IMR-90 (cell line): ENCODE data around the gene RPS25. TPM values are rescaled to one million over a fixed set of nuclear protein-coding genes. Genes with fewer than 3 reads are reported as not detected.

Source experiments
- ATAC-seq: fragments of 200-7000 bp; cut with Tn5 transposase; 2 replicates; pipeline ENCODE4 v1.9.1; 2020; ENCODE audit warnings: low read depth, mild to moderate bottlenecking, moderate library complexity
- BruUV-seq: library from RNA; stranded (reverse); fragments of 400-500 nt; replicated peaks from 2 replicates; lab custom pipeline; 2021; lab: Mats Ljungman, UMichigan
- CTCF ChIA-PET: fragments of 300-600 bp; formaldehyde crosslinking; extraction: SDS; loops from one replicate; lab custom pipeline; 2021; ENCODE audit warnings: antibody characterized with exemption; lab: Yijun Ruan, JAX
- POLR2A ChIA-PET: fragments of 300-600 bp; sonication (Branson Sonifier 250); formaldehyde crosslinking; loops from one replicate; lab custom pipeline; 2022; ENCODE audit warnings: antibody characterized with exemption; ENCODE audit not compliant: unreplicated experiment; lab: Charles Lee
- DNase-seq: peaks from one replicate; pipeline ENCODE4 v3.0.0; 2013
- H2AFZ ChIP-seq: replicated peaks from 2 replicates; pipeline ENCODE3; 2013; ENCODE audit warnings: low read length, mild to moderate bottlenecking; ENCODE audit not compliant: poor library complexity
- H2AK5ac ChIP-seq: 2 replicates; pipeline ENCODE4 v1.6.1; 2013; ENCODE audit warnings: low read depth, low read length, inconsistent platforms
- H2AK9ac ChIP-seq: replicated peaks from 2 replicates; pipeline ENCODE3; 2013; ENCODE audit warnings: mild to moderate bottlenecking, low read depth, low read length, moderate library complexity; ENCODE audit not compliant: poor library complexity
- H2BK120ac ChIP-seq: 2 replicates; pipeline ENCODE4 v1.6.1; 2013; ENCODE audit warnings: low read depth, low read length, inconsistent platforms
- H2BK15ac ChIP-seq: 3 replicates; pipeline ENCODE4 v1.6.1; 2013; ENCODE audit warnings: low read depth, low read length, inconsistent platforms
- H2BK20ac ChIP-seq: 2 replicates; pipeline ENCODE4 v1.6.1; 2013; ENCODE audit warnings: low read depth, mild to moderate bottlenecking, inconsistent platforms, low read length, moderate library complexity
- H2BK5ac ChIP-seq: 2 replicates; pipeline ENCODE4 v1.6.1; 2013; ENCODE audit warnings: mild to moderate bottlenecking, low read depth, low read length, inconsistent platforms; ENCODE audit not compliant: poor library complexity, severe bottlenecking
- H3K14ac ChIP-seq: replicated peaks from 2 replicates; pipeline ENCODE4 v1.6.1; 2013; ENCODE audit warnings: low read depth, low read length, inconsistent platforms
- H3K18ac ChIP-seq: 2 replicates; pipeline ENCODE4 v1.6.1; 2013; ENCODE audit warnings: low read depth, low read length, control low read depth
- H3K23ac ChIP-seq: 2 replicates; pipeline ENCODE4 v1.6.1; 2013; ENCODE audit warnings: low read depth, low read length, inconsistent platforms
- H3K27ac ChIP-seq: 2 replicates; pipeline ENCODE4 v1.5.1; 2013; ENCODE audit warnings: mild to moderate bottlenecking, control low read depth, low read length; ENCODE audit not compliant: insufficient read depth
- H3K27me3 ChIP-seq: 2 replicates; pipeline ENCODE4 v1.6.1; 2013; ENCODE audit warnings: low read length; ENCODE audit not compliant: control insufficient read depth, insufficient read depth
- H3K36me3 ChIP-seq: 2 replicates; pipeline ENCODE4 v1.6.1; 2013; ENCODE audit warnings: low read length, mixed read lengths; ENCODE audit not compliant: control insufficient read depth, insufficient read depth
- H3K4ac ChIP-seq: 2 replicates; pipeline ENCODE4 v1.6.1; 2013; ENCODE audit warnings: low read depth, low read length, inconsistent platforms
- H3K4me1 ChIP-seq: 2 replicates; pipeline ENCODE4 v1.6.1; 2013; ENCODE audit warnings: low read length, mixed read lengths; ENCODE audit not compliant: control insufficient read depth, insufficient read depth
- H3K4me2 ChIP-seq: 2 replicates; pipeline ENCODE4 v1.6.1; 2013; ENCODE audit warnings: low read depth, mild to moderate bottlenecking, control low read depth, low read length, moderate library complexity
- H3K4me3 ChIP-seq: 2 replicates; pipeline ENCODE4 v1.5.1; 2013; ENCODE audit warnings: low read depth, mild to moderate bottlenecking, control low read depth, low read length, moderate library complexity; ENCODE audit not compliant: insufficient read depth
- H3K56ac ChIP-seq: 2 replicates; pipeline ENCODE4 v1.6.1; 2013; ENCODE audit warnings: low read length, inconsistent platforms; ENCODE audit not compliant: insufficient read depth; ENCODE audit errors: extremely low read depth
- H3K79me1 ChIP-seq, 2 experiments: 2 replicates each; pipeline ENCODE4 v1.6.1; 2013; ENCODE audit warnings: low read length in 2 of 2, inconsistent platforms in 1 of 2, low read depth in 1 of 2
- H3K9ac ChIP-seq: 2 replicates; pipeline ENCODE4 v1.6.1; 2013; ENCODE audit warnings: low read depth, low read length, control low read depth
- H3K9me1 ChIP-seq: 2 replicates; pipeline ENCODE4 v1.6.1; 2013; ENCODE audit warnings: low read length, inconsistent platforms; ENCODE audit not compliant: insufficient read depth
- H3K9me3 ChIP-seq: 2 replicates; pipeline ENCODE4 v1.6.1; 2013; ENCODE audit warnings: low read length; ENCODE audit not compliant: control insufficient read depth, insufficient read depth
- H4K20me1 ChIP-seq: 2 replicates; pipeline ENCODE4 v1.6.1; 2013; ENCODE audit warnings: low read length, inconsistent platforms; ENCODE audit not compliant: insufficient read depth
- H4K5ac ChIP-seq: 2 replicates; pipeline ENCODE4 v1.6.1; 2013; ENCODE audit warnings: mild to moderate bottlenecking, low read depth, low read length, control low read depth
- H4K8ac ChIP-seq, 2 experiments: 2 replicates each; pipeline ENCODE4 v1.6.1; 2013; ENCODE audit warnings: low read depth in 2 of 2, low read length in 2 of 2, control low read depth in 1 of 2, inconsistent platforms in 1 of 2
- H4K91ac ChIP-seq: 2 replicates; pipeline ENCODE4 v1.6.1; 2013; ENCODE audit warnings: low read depth, low read length, inconsistent platforms; ENCODE audit not compliant: insufficient read depth
- BHLHE40 ChIP-seq: fragments of 150-350 bp; IDR thresholded peaks from 2 replicates; pipeline ENCODE4 v1.6.1; 2016; ENCODE audit warnings: mild to moderate bottlenecking, low read depth, low read length
- RAD21 ChIP-seq: IDR thresholded peaks from 2 replicates; pipeline ENCODE4 v1.6.1; 2012; ENCODE audit warnings: low read length, improper control_type of control experiment
- SMC3 ChIP-seq: fragments of 150-350 bp; IDR thresholded peaks from 2 replicates; pipeline ENCODE4 v1.6.1; 2016; ENCODE audit warnings: low read depth, mild to moderate bottlenecking, antibody characterized with exemption, low read length, moderate library complexity
- WGBS, 2 experiments: methylation state at CpG; one replicate each; pipeline versions ENCODE4 v1.1.5 to v1.1.7; 2013; ENCODE audit warnings: missing lambda C conversion rate in 2 of 2; ENCODE audit not compliant: insufficient read length in 1 of 2; ENCODE audit errors: extremely low coverage in 2 of 2; 5-methylcytosine and 5-hydroxymethylcytosine counted together
- dilution Hi-C: fragments of 300-500 bp; cut with HindIII; formaldehyde crosslinking; loops from one replicate; pipeline ENCODE4 v1.14.3; 2018; ENCODE audit warnings: low sequenced_read_pairs; ENCODE audit not compliant: unreplicated experiment
- in situ Hi-C: fragments of 300-500 bp; cut with MboI; formaldehyde crosslinking; loops from 3 replicates; pipeline ENCODE4 v1.14.3; 2019; ENCODE audit warnings: low sequenced_read_pairs, inconsistent platforms, mixed read lengths
- intact Hi-C: fragments of 100-400 bp; cut with micrococcal nuclease; formaldehyde crosslinking; loops from 2 replicates; pipeline ENCODE4 v1.10.0; 2022
- polyA plus RNA-seq, 3 experiments: library from polyadenylated mRNA; depleted of rRNA; stranded (reverse); fragments of >200 nt; gene quantifications; 2 replicates each; pipeline ENCODE4 v1.2.3, GENCODE V29; 2012; ENCODE audit warnings: low replicate concordance in 1 of 3
- total RNA-seq: library from RNA; depleted of rRNA; stranded (reverse); fragments of >200 nt; gene quantifications from 2 replicates; pipeline ENCODE4 v1.2.3, GENCODE V29; 2012

The RPS25 gene
- total and polyA plus RNA-seq, 2 of the 4 experiments (the other 2 are of a cell fraction) = 727 to 905 TPM

GRCh38 chr11:119042927-119043326, 24.8 kb upstream of the RPS25 start:
- Histone ChIP-seq H4K5ac (no peak overlapping the region), H2BK120ac (no peak overlapping the region), H3K9me3 (no peaks in the 10 kb centered on the region), H3K4ac (no peak overlapping the region), H3K9ac (no peak overlapping the region), H3K14ac (no peak overlapping the region), H3K27ac (no peak overlapping the region), H2AK9ac (no peak overlapping the region), H2BK20ac (no peak overlapping the region), H3K4me2 (no peak overlapping the region), H3K27me3 (no peaks in the 10 kb centered on the region), H2BK5ac (no peak overlapping the region), H2AFZ (no peak overlapping the region), H3K4me3 (no peak overlapping the region), H3K18ac (no peak overlapping the region), H3K36me3 (peaks cover 27% of the 10 kb centered on the region), H4K91ac (no peak overlapping the region), H3K9me1 (no peaks in the 10 kb centered on the region), H4K8ac (no peak overlapping the region), H2AK5ac (no peak overlapping the region), H3K79me1 (no peaks in the 10 kb centered on the region), H4K20me1 (no peaks in the 10 kb centered on the region; the same call in 1 of the 2 replicates), H3K23ac (no peak overlapping the region), H2BK15ac (no peak overlapping the region), H3K4me1 (no peaks in the 10 kb centered on the region), H3K56ac (no peak overlapping the region)
- no peak for DNase-seq
- ChIA-PET CTCF (no interaction called here), POLR2A (no interaction called here)
- ATAC-seq = no peak
- dilution Hi-C loops (no loop called here), intact Hi-C loops (no loop called here), in situ Hi-C loops (no loop called here)
- BruUV-seq = no TSS peak
- 100% methylated on average over 3 of the region's 9 CpGs; no CpG with 5 or more reads in 1 of the 2 experiments for WGBS, 2 experiments
- no peak for TF ChIP-seq BHLHE40
- TF ChIP-seq RAD21 = no peak
- TF ChIP-seq SMC3 = no peak
